SJSA1 (cell line): ENCODE measurements around the gene SLC22A31. TPM values are rescaled to one million over a fixed set of nuclear protein-coding genes. Genes with fewer than 3 reads are reported as not detected.
"Not testable (repeated sequence)": the region's sequence is repeated elsewhere in the genome, so short reads cannot be mapped to it uniquely, and the experiment has no call there.

Experiments
- DNase-seq, 2 experiments: peaks; one replicate each; pipeline ENCODE4 v3.0.0-alpha.2; 2015 to 2020; ENCODE audit warnings: low spot score in 2 of 2, low read depth in 1 of 2
- H3K27ac ChIP-seq: fragments of 250-450 bp; sonication (Bioruptor Pico); 2 replicates; pipeline ENCODE4 v1.5.1; 2020; ENCODE audit warnings: mild to moderate bottlenecking, moderate library complexity
- H3K27me3 ChIP-seq: fragments of 250-450 bp; sonication (Bioruptor Pico); replicated peaks from 2 replicates; pipeline ENCODE4 v1.5.1; 2020; ENCODE audit warnings: mild to moderate bottlenecking, moderate library complexity
- H3K36me3 ChIP-seq: fragments of 250-450 bp; sonication (Bioruptor Pico); 2 replicates; pipeline ENCODE4 v1.5.1; 2020; ENCODE audit warnings: mild to moderate bottlenecking
- H3K4me1 ChIP-seq: fragments of 250-450 bp; sonication (Bioruptor Pico); replicated peaks from 2 replicates; pipeline ENCODE4 v1.6.1; 2021; ENCODE audit warnings: mild to moderate bottlenecking
- H3K4me3 ChIP-seq: fragments of 250-450 bp; sonication (Bioruptor Pico); 2 replicates; pipeline ENCODE4 v1.5.1; 2020; ENCODE audit warnings: mild to moderate bottlenecking
- H3K9me3 ChIP-seq: fragments of 250-450 bp; sonication (Bioruptor Pico); replicated peaks from 2 replicates; pipeline ENCODE4 v1.5.1; 2020; ENCODE audit warnings: mild to moderate bottlenecking
- total RNA-seq: library from RNA; depleted of rRNA; stranded (reverse); fragments of >200 nt; shearing (Covaris generic); gene quantifications from 2 replicates; pipeline ENCODE4 v1.2.3, GENCODE V29; 2014

The SLC22A31 gene
- total RNA-seq, 1 experiment from 2014 or later = not detected

- Histone ChIP-seq H3K27ac (no peak overlapping the region), H3K27me3 (peaks cover 9% of the 10 kb centered on the region; the same call in 1 of the 2 replicates), H3K9me3 (no peaks in the 10 kb centered on the region; the same call in 1 of the 2 replicates), H3K36me3 (no peaks in the 10 kb centered on the region), H3K4me1 (peaks cover 4% of the 10 kb centered on the region), H3K4me3 (no peak overlapping the region)
- no peak for DNase-seq
Measured at GRCh38 chr16:89193576-89194293, 6.6 kb downstream of the SLC22A31 start.

DNA sequence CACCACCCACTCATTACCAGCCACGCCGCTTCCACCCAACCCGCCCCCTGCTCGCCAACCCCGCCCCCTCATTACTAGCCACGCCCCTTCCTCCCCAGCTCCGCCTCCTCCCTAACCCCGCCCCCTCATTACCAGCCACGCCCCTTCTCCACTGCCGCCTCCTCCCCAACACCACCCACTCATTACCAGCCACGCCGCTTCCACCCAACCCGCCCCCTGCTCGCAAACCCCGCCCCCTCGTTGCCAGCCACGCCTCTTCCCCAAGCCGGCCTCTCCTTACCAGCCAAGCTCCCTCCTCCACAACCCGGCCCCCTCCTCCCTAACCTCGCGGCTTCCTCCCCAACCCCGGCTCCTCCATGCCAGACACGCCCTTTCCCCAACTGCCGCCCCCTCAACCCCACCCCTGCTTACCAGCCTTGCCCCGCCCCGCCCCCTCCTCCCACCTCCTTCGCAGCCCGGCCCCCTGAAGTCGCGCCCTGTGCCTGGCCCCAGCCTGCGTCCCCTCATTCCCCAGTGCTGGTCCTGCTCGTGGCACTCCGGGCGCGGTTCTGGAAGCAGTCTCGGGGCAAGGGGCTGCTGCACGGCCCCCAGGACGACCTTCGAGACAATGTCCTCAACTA is 7.3 kb downstream of the SLC22A31 start:
- Histone ChIP-seq H3K36me3 (no peaks in the 10 kb centered on the region), H3K9me3 (no peaks in the 10 kb centered on the region; the same call in 1 of the 2 replicates), H3K4me1 (peaks cover 4% of the 10 kb centered on the region), H3K27me3 (0 out of 2 replicates have a peak, but pooled peaks cover 2% of the 10 kb centered on the region), H3K4me3 (no peak overlapping the region), H3K27ac (no peak overlapping the region)
- peak in 1 of 2 experiments; percentile 88 for DNase-seq

- DNase-seq = peak; percentile 72 to 94
Measured at GRCh38 chr16:89192186-89192955, 8.0 kb downstream of the SLC22A31 start.

GRCh38 chr16:89191901-89192185 is 8.5 kb downstream of the SLC22A31 start:
- Histone ChIP-seq H3K36me3 (no peaks in the 10 kb centered on the region), H3K4me3 (peak overlapping the region; percentile 43), H3K27ac (no peak overlapping the region), H3K9me3 (no peaks in the 10 kb centered on the region; the same call in 1 of the 2 replicates), H3K27me3 (no peaks in the 10 kb centered on the region), H3K4me1 (peaks cover 4% of the 10 kb centered on the region)
- no peak for DNase-seq

More at GRCh38 chr16:89192186-89192955, 8.0 kb downstream of the SLC22A31 start:
- H3K4me3 ChIP-seq = peak overlapping the region; percentile 43
- H3K27me3 ChIP-seq, H3K4me1 ChIP-seq, H3K36me3 ChIP-seq, H3K27ac ChIP-seq, H3K9me3 ChIP-seq: not testable (repeated sequence)

DNA sequence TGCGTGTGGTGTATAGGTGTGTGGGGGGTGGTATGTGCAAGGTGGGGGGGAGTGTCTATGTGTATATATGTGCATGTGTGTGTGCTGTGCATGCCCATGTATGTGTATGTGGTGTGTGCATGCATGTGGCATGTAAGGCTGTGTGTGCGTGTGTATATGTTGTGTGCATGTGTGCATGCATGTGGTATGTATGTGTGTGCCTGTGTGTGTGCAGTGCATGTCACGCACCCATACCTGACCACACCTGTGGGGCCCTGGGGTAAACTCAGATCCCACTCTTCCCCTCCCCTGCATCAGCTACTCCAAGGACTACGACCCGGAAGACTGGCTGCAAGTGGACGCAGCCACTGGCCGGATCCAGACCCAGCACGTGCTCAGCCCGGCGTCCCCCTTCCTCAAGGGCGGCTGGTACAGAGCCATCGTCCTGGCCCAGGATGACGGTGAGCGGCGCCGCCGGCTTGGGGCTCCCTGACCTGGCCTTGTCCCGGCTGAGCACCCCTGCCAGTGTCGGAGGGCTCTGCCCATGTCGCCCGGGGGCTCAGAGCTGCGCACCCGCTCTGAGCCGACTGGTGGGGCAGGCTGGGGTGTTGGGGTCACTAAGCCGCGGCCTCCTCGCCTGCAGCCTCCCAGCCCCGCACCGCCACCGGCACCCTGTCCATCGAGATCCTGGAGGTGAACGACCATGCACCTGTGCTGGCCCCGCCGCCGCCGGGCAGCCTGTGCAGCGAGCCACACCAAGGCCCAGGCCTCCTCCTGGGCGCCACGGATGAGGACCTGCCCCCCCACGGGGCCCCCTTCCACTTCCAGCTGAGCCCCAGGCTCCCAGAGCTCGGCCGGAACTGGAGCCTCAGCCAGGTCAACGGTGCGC is 9.1 kb downstream of the SLC22A31 start:
- Histone ChIP-seq H3K27ac (no peak overlapping the region), H3K27me3 (no peaks in the 10 kb centered on the region), H3K9me3 (no peaks in the 10 kb centered on the region; the same call in 1 of the 2 replicates), H3K36me3 (no peaks in the 10 kb centered on the region), H3K4me1 (peaks cover 4% of the 10 kb centered on the region), H3K4me3 (no peak overlapping the region)
- no peak for DNase-seq

GRCh38 chr16:89190150-89190958 is 10.0 kb downstream of the SLC22A31 start:
- Histone ChIP-seq H3K9me3 (no peaks in the 10 kb centered on the region; the same call in 1 of the 2 replicates), H3K27me3 (no peaks in the 10 kb centered on the region)

GRCh38 chr16:89189358-89190025 is 10.8 kb downstream of the SLC22A31 start:
- no peaks in the 10 kb centered on the region for H3K27me3 ChIP-seq
- H3K9me3 ChIP-seq = no peaks in the 10 kb centered on the region; the same call in 1 of the 2 replicates
- H3K36me3 ChIP-seq = no peaks in the 10 kb centered on the region
- no peak for DNase-seq
- no peak overlapping the region for H3K4me3 ChIP-seq
- peaks cover 4% of the 10 kb centered on the region for H3K4me1 ChIP-seq
- no peak overlapping the region for H3K27ac ChIP-seq

More at GRCh38 chr16:89190150-89190958, 10.0 kb downstream of the SLC22A31 start:
- no peak overlapping the region for H3K4me3 ChIP-seq
- no peak overlapping the region for H3K27ac ChIP-seq
- no peak for DNase-seq
- H3K36me3 ChIP-seq = no peaks in the 10 kb centered on the region
- H3K4me1 ChIP-seq = peaks cover 4% of the 10 kb centered on the region

GRCh38 chr16:89188471-89189357 is 11.6 kb downstream of the SLC22A31 start:
- not testable (repeated sequence) for DNase-seq, H3K4me1 ChIP-seq, H3K9me3 ChIP-seq, H3K36me3 ChIP-seq, H3K4me3 ChIP-seq, H3K27me3 ChIP-seq, H3K27ac ChIP-seq

DNA sequence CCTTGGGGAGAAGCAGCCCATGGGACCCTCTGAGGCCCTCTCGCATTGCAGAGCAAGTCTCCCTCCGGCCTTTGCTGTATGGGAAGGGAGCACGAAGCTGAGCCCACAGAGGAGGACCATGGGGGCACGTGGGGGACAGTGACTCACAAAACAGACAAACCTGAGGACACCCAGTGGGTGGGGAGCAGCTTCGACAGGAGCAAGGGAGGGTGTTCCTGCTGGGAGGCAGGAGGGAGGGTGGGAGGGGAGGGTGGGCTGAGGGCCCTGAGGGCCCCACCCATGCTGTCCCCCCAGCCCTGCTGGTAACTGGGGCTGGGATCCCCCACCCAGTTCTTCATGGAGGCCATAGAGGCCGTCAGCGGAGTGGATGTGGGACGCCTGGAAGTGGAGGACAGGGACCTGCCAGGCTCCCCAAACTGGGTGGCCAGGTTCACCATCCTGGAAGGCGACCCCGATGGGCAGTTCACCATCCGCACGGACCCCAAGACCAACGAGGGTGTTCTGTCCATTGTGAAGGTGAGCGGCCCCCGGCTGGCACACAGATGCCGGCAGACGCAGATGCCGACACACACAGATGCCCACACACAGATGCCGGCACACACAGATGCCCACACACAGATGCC is 12.5 kb downstream of the SLC22A31 start:
- Histone ChIP-seq H3K27ac (no peak overlapping the region), H3K4me1 (peaks cover 4% of the 10 kb centered on the region), H3K4me3 (no peak overlapping the region), H3K27me3 (no peaks in the 10 kb centered on the region), H3K9me3 (no peaks in the 10 kb centered on the region; the same call in 1 of the 2 replicates), H3K36me3 (no peaks in the 10 kb centered on the region)
- DNase-seq = no peak

DNA sequence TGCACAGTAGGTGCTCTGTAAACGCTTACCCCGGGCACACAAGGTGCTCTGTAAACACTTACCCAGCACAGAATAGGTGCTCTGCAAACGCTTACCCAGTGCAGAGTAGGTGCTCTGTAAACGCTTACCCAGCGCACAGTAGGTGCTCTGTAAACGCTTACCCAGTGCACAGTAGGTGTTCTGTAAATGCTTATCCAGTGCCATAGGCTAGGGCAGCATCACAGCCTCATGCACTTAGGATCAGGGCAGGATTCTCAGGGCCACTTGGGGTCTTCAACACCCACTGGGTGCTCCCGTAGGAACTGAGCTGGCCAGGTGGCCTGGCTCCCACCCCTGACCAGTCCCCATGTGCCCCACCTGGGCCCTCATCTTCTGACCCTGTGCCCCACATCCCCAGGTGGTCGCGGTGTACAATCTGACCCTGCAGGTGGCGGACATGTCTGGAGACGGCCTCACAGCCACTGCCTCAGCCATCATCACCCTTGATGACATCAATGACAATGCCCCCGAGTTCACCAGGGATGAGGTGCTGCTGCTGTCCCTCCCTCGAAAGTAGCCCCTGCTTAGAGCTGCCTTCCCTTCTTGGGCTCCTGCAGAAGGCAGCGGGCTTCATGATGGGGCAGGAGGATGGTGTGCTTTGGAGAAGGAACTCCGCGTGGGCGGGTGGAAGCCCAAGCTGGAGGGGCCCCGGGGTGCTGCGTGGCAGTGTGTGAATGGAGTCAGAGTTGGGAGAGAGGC is 13.1 kb downstream of the SLC22A31 start:
- Histone ChIP-seq H3K4me1 (peaks cover 3% of the 10 kb centered on the region), H3K27me3 (no peaks in the 10 kb centered on the region), H3K4me3 (no peak overlapping the region), H3K36me3 (no peaks in the 10 kb centered on the region), H3K9me3 (no peaks in the 10 kb centered on the region; the same call in 1 of the 2 replicates), H3K27ac (no peak overlapping the region)
- peak in 1 of 2 experiments; percentile 28 for DNase-seq

DNA sequence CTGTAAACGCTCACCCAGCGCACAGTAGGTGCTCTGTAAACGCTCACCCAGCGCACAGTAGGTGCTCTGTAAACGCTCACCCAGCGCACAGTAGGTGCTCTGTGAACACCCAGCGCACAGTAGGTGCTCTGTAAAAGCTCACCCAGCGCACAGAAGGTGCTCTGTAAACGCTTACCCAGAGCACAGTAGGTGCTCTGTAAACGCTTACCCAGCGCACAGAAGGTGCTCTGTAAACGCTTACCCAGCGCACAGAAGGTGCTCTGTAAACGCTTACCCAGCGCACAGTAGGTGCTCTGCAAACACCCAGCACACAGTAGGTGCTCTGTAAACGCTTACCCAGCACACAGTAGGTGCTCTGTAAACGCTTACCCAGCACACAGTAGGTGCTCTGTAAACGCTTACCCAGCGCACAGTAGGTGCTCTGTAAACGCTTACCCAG is 13.7 kb downstream of the SLC22A31 start:
- not testable (repeated sequence) for H3K9me3 ChIP-seq, H3K4me3 ChIP-seq, H3K27ac ChIP-seq, H3K4me1 ChIP-seq, DNase-seq, H3K27me3 ChIP-seq, H3K36me3 ChIP-seq
